ENCODE measurements around the gene SLC35A3.

DNA sequence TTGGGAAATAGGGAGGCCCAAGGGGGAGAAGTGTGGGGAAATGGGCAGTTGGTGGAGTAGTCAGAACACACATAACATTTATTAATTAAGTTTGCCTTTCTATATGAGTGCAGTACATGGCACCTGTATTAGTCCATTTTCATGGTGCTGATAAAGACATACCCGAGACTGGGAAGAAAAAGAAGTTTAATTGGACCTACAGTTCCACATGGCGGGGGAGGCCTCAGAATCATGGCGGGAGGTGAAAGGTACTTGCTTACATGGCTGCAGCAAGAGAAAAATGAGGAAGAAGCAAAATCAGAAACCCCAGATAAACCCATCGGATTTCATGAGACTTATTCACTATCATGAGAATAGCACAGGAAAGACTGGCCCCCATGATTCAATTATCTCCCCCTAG, 1.6 kb upstream of the SLC35A3 start:
- TF ChIP-seq, protein P1, sequence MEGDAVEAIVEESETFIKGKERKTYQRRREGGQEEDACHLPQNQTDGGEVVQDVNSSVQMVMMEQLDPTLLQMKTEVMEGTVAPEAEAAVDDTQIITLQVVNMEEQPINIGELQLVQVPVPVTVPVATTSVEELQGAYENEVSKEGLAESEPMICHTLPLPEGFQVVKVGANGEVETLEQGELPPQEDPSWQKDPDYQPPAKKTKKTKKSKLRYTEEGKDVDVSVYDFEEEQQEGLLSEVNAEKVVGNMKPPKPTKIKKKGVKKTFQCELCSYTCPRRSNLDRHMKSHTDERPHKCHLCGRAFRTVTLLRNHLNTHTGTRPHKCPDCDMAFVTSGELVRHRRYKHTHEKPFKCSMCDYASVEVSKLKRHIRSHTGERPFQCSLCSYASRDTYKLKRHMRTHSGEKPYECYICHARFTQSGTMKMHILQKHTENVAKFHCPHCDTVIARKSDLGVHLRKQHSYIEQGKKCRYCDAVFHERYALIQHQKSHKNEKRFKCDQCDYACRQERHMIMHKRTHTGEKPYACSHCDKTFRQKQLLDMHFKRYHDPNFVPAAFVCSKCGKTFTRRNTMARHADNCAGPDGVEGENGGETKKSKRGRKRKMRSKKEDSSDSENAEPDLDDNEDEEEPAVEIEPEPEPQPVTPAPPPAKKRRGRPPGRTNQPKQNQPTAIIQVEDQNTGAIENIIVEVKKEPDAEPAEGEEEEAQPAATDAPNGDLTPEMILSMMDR (IDR thresholded peaks at IDR 0.05), result no peak
- TF ChIP-seq POLR2A (IDR thresholded peaks at IDR 0.05), result no peak

Data from testis (tissue), 2 donors.